HEK293 (cell line): ENCODE measurements around the gene MARCHF5.
A peak's percentile ranks its signal among the peaks of the same experiment; 100 is the strongest.

Source experiments
- AEBP2 ChIP-seq: fragments of 450-650 bp; formaldehyde crosslinking; IDR thresholded peaks from 2 replicates; pipeline ENCODE4 v1.5.1; 2016; ENCODE audit warnings: missing biosample characterization, missing genetic modification characterization, borderline replicate concordance
- BCL11B ChIP-seq: fragments of 450-650 bp; formaldehyde crosslinking; IDR thresholded peaks from 2 replicates; pipeline ENCODE4 v1.5.1; 2016; ENCODE audit warnings: low read depth, missing biosample characterization, missing genetic modification characterization
- KLF17 ChIP-seq: fragments of 450-650 bp; formaldehyde crosslinking; IDR thresholded peaks from 2 replicates; pipeline ENCODE4 v1.5.1; 2016; ENCODE audit warnings: missing biosample characterization, missing genetic modification characterization
- MZF1 ChIP-seq: fragments of 450-650 bp; formaldehyde crosslinking; IDR thresholded peaks from 2 replicates; pipeline ENCODE4 v1.5.1; 2017; ENCODE audit warnings: missing biosample characterization, missing genetic modification characterization, borderline replicate concordance
- PRDM10 ChIP-seq: fragments of 450-650 bp; formaldehyde crosslinking; IDR thresholded peaks from 2 replicates; pipeline ENCODE4 v1.5.1; 2016; ENCODE audit warnings: missing biosample characterization, missing genetic modification characterization
- TSHZ1 ChIP-seq: fragments of 450-650 bp; formaldehyde crosslinking; IDR thresholded peaks from 2 replicates; pipeline ENCODE4 v1.5.1; 2016; ENCODE audit warnings: missing biosample characterization, missing genetic modification characterization, borderline replicate concordance
- ZBTB17 ChIP-seq: fragments of 450-650 bp; formaldehyde crosslinking; IDR thresholded peaks from 2 replicates; pipeline ENCODE4 v1.5.1; 2016; ENCODE audit warnings: missing biosample characterization, missing genetic modification characterization
- ZBTB48 ChIP-seq: fragments of 450-650 bp; formaldehyde crosslinking; IDR thresholded peaks from 2 replicates; pipeline ENCODE4 v1.5.1; 2016; ENCODE audit warnings: missing biosample characterization, missing genetic modification characterization
- ZNF18 ChIP-seq: fragments of 450-650 bp; formaldehyde crosslinking; IDR thresholded peaks from 2 replicates; pipeline ENCODE4 v1.5.1; 2016; ENCODE audit warnings: missing biosample characterization, missing genetic modification characterization
- ZNF280C ChIP-seq: fragments of 450-650 bp; formaldehyde crosslinking; IDR thresholded peaks from 2 replicates; pipeline ENCODE4 v1.5.1; 2016; ENCODE audit warnings: missing biosample characterization, missing genetic modification characterization
- ZNF324 ChIP-seq: fragments of 450-650 bp; formaldehyde crosslinking; IDR thresholded peaks from 2 replicates; pipeline ENCODE4 v1.5.1; 2016; ENCODE audit warnings: missing biosample characterization, missing genetic modification characterization
- ZNF426 ChIP-seq: fragments of 450-650 bp; formaldehyde crosslinking; IDR thresholded peaks from 2 replicates; pipeline ENCODE4 v1.5.1; 2017; ENCODE audit warnings: missing biosample characterization, missing genetic modification characterization, mild to moderate bottlenecking, inconsistent platforms, moderate library complexity
- ZNF600 ChIP-seq: fragments of 450-650 bp; formaldehyde crosslinking; IDR thresholded peaks from 2 replicates; pipeline ENCODE4 v1.5.1; 2016; ENCODE audit warnings: missing biosample characterization, missing genetic modification characterization
- ZNF658 ChIP-seq: fragments of 450-650 bp; formaldehyde crosslinking; IDR thresholded peaks from 2 replicates; pipeline ENCODE4; 2016; ENCODE audit warnings: missing biosample characterization, missing genetic modification characterization
- ZNF664 ChIP-seq: fragments of 450-650 bp; formaldehyde crosslinking; IDR thresholded peaks from 2 replicates; pipeline ENCODE4 v1.5.1; 2016; ENCODE audit warnings: missing biosample characterization, missing genetic modification characterization
- ZNF692 ChIP-seq: fragments of 450-650 bp; formaldehyde crosslinking; IDR thresholded peaks from 2 replicates; pipeline ENCODE4 v1.5.1; 2016; ENCODE audit warnings: missing biosample characterization, missing genetic modification characterization
- ZNF777 ChIP-seq: fragments of 450-650 bp; formaldehyde crosslinking; IDR thresholded peaks from 2 replicates; pipeline ENCODE4 v1.5.1; 2017; ENCODE audit warnings: missing biosample characterization, missing genetic modification characterization, borderline replicate concordance
- ZNF837 ChIP-seq: fragments of 450-650 bp; formaldehyde crosslinking; IDR thresholded peaks from 2 replicates; pipeline ENCODE4 v1.5.1; 2016; ENCODE audit warnings: missing biosample characterization, missing genetic modification characterization

Gene MARCHF5

GRCh38 chr10:92290837-92291615 lies at the start of gene MARCHF5, which contains the start of gene CPEB3 (continued):
- 0 out of 2 replicates have a peak, but pooled peaks have one; percentile 18 for TF ChIP-seq KLF17
- TF ChIP-seq ZNF280C (tag by site-specific recombination): no peak
- peak; percentile 85 for TF ChIP-seq PRDM10
- TF ChIP-seq BCL11B (tag by site-specific recombination): peak; percentile 13; the same call in 1 of the 2 replicates
- peak; percentile 40; the same call in 1 of the 2 replicates for TF ChIP-seq ZNF692 (tag by site-specific recombination)
- TF ChIP-seq ZBTB48: 0 out of 2 replicates have a peak, but pooled peaks have one; percentile 11
- TF ChIP-seq ZNF18 (tag by site-specific recombination): no peak
- no peak for TF ChIP-seq ZNF837
- no peak for TF ChIP-seq MZF1
- no peak for TF ChIP-seq TSHZ1 (tag by site-specific recombination)
- TF ChIP-seq ZNF658 (tag by site-specific recombination): no peak
- TF ChIP-seq AEBP2: no peak
- peak; percentile 74; the same call in 1 of the 2 replicates for TF ChIP-seq ZNF777
- TF ChIP-seq ZNF324 (tag by site-specific recombination): no peak; the same call in 1 of the 2 replicates
- no peak for TF ChIP-seq ZNF664 (tag by site-specific recombination)
- no peak; the same call in none of the 2 replicates for TF ChIP-seq ZBTB17
- no peak for TF ChIP-seq ZNF426 (tag by site-specific recombination)
- TF ChIP-seq ZNF600 (tag by site-specific recombination): peak; percentile 77
